HuH-7 (cell line): ENCODE results near the gene TCF7L2.

Experiments
- DNase-seq: peaks from one replicate; pipeline ENCODE4 v3.0.0; 2011; ENCODE audit warnings: low spot score

TCF7L2 gene

GRCh38 chr10:113023017-113023416, 73.0 kb downstream of the TCF7L2 start:
- DNase-seq, result no peak

- DNase-seq, result no peak
Measured at GRCh38 chr10:113024930-113025329, 74.9 kb downstream of the TCF7L2 start.

- DNase-seq, result no peak
Measured at GRCh38 chr10:113025487-113025886, 75.4 kb downstream of the TCF7L2 start.

- DNase-seq, result no peak
Measured at GRCh38 chr10:113026679-113027078, 76.6 kb downstream of the TCF7L2 start.

GRCh38 chr10:113027230-113027573, 77.2 kb downstream of the TCF7L2 start:
- no peak for DNase-seq

GRCh38 chr10:113027574-113028455, 77.8 kb downstream of the TCF7L2 start:
- no peak for DNase-seq

- no peak for DNase-seq
Measured at GRCh38 chr10:113028456-113029440, 78.7 kb downstream of the TCF7L2 start.

GRCh38 chr10:113030453-113030852, 80.4 kb downstream of the TCF7L2 start:
- no peak for DNase-seq

GRCh38 chr10:113031147-113031546, 81.1 kb downstream of the TCF7L2 start:
- no peak for DNase-seq

- DNase-seq, result no peak
Measured at GRCh38 chr10:113033991-113034390, 83.9 kb downstream of the TCF7L2 start.

- DNase-seq, result no peak
Measured at GRCh38 chr10:113035732-113036312, 85.8 kb downstream of the TCF7L2 start.

- no peak for DNase-seq
Measured at GRCh38 chr10:113036619-113037018, 86.6 kb downstream of the TCF7L2 start.

GRCh38 chr10:113037218-113037617, 87.2 kb downstream of the TCF7L2 start:
- no peak for DNase-seq

- no peak for DNase-seq
Measured at GRCh38 chr10:113038183-113038582, 88.1 kb downstream of the TCF7L2 start.

GRCh38 chr10:113038985-113039384, 88.9 kb downstream of the TCF7L2 start:
- no peak for DNase-seq

GRCh38 chr10:113041324-113041723, 91.3 kb downstream of the TCF7L2 start:
- DNase-seq, result no peak

GRCh38 chr10:113041841-113042750, 92.0 kb downstream of the TCF7L2 start:
- no peak for DNase-seq

GRCh38 chr10:113042868-113043267, 92.8 kb downstream of the TCF7L2 start:
- DNase-seq, result no peak

- DNase-seq, result no peak
Measured at GRCh38 chr10:113044016-113044755, 94.1 kb downstream of the TCF7L2 start.

- no peak for DNase-seq
Measured at GRCh38 chr10:113045147-113046055, 95.4 kb downstream of the TCF7L2 start.
